H9 (cell line): Measurements from ENCODE around the gene HSFX2. TPM values are rescaled to one million over a fixed set of nuclear protein-coding genes. Genes with fewer than 3 reads are reported as not detected.
"Not testable (repeated sequence)": the region's sequence is repeated elsewhere in the genome, so short reads cannot be mapped to it uniquely, and the experiment has no call there.

Experiments used
- DNase-seq: peaks from one replicate; pipeline ENCODE4 v3.0.0-alpha.2; 2017
- H2AFZ ChIP-seq: one replicate; pipeline ENCODE4 v1.6.1; 2013; ENCODE audit warnings: mild to moderate bottlenecking, low read length, control low read depth, moderate library complexity
- H2AK5ac ChIP-seq: 2 replicates; pipeline ENCODE4 v1.6.1; 2013; ENCODE audit warnings: low read length, control low read depth, mixed read lengths; ENCODE audit not compliant: insufficient read length
- H2BK120ac ChIP-seq: one replicate; pipeline ENCODE4 v1.6.1; 2013; ENCODE audit warnings: low read depth, mild to moderate bottlenecking, low read length, control low read depth, inconsistent platforms; ENCODE audit not compliant: poor library complexity, severe bottlenecking
- H2BK12ac ChIP-seq: 2 replicates; pipeline ENCODE4 v1.6.1; 2013; ENCODE audit warnings: low read length, control low read depth, mixed read lengths, low read depth; ENCODE audit not compliant: insufficient read length
- H2BK15ac ChIP-seq: 2 replicates; pipeline ENCODE4 v1.6.1; 2013; ENCODE audit warnings: low read depth, low read length, control low read depth
- H2BK20ac ChIP-seq: one replicate; pipeline ENCODE4 v1.6.1; 2013; ENCODE audit warnings: low read depth, mild to moderate bottlenecking, low read length, control low read depth, inconsistent platforms; ENCODE audit not compliant: poor library complexity, severe bottlenecking
- H2BK5ac ChIP-seq: 2 replicates; pipeline ENCODE4 v1.6.1; 2013; ENCODE audit warnings: low read length, control low read depth, mixed read lengths; ENCODE audit not compliant: insufficient read length
- H3K14ac ChIP-seq: 2 replicates; pipeline ENCODE4 v1.6.1; 2013; ENCODE audit warnings: low read length, control low read depth; ENCODE audit not compliant: insufficient read depth
- H3K18ac ChIP-seq: 2 replicates; pipeline ENCODE4 v1.6.1; 2013; ENCODE audit warnings: low read depth, mild to moderate bottlenecking, mixed read lengths, low read length, control low read depth; ENCODE audit not compliant: insufficient read length
- H3K23ac ChIP-seq: 2 replicates; pipeline ENCODE4 v1.6.1; 2013; ENCODE audit warnings: low read length, control low read depth, mixed read lengths, low read depth; ENCODE audit not compliant: insufficient read length
- H3K23me2 ChIP-seq: 2 replicates; pipeline ENCODE4 v1.6.1; 2013; ENCODE audit warnings: low read depth, mild to moderate bottlenecking, mixed read lengths, low read length, control low read depth; ENCODE audit not compliant: insufficient read length, poor library complexity, severe bottlenecking
- H3K27ac ChIP-seq: 2 replicates; pipeline ENCODE4 v1.5.1; 2013; ENCODE audit warnings: low read length, control low read depth, mixed read lengths, low read depth; ENCODE audit not compliant: insufficient read length
- H3K27me3 ChIP-seq: 2 replicates; pipeline ENCODE4 v1.6.1; 2013; ENCODE audit warnings: low read length, control low read depth, inconsistent platforms; ENCODE audit not compliant: insufficient read depth
- H3K4ac ChIP-seq: 2 replicates; pipeline ENCODE4 v1.6.1; 2013; ENCODE audit warnings: low read depth, mild to moderate bottlenecking, control low read depth, inconsistent platforms, low read length, moderate library complexity
- H3K4me1 ChIP-seq: 2 replicates; pipeline ENCODE4 v1.6.1; 2013; ENCODE audit warnings: low read length, control low read depth, inconsistent platforms; ENCODE audit not compliant: insufficient read depth
- H3K4me2 ChIP-seq: 2 replicates; pipeline ENCODE4 v1.6.1; 2013; ENCODE audit warnings: low read length, control low read depth, mixed read lengths; ENCODE audit not compliant: insufficient read length, insufficient read depth
- H3K56ac ChIP-seq: 2 replicates; pipeline ENCODE4 v1.6.1; 2013; ENCODE audit warnings: low read depth, mild to moderate bottlenecking, mixed read lengths, low read length, control low read depth; ENCODE audit not compliant: insufficient read length
- H3K79me1 ChIP-seq: 2 replicates; pipeline ENCODE4 v1.6.1; 2013; ENCODE audit warnings: low read depth, mild to moderate bottlenecking, moderate library complexity, low read length, control low read depth, inconsistent platforms; ENCODE audit not compliant: insufficient read depth, poor library complexity, severe bottlenecking
- H3K79me2 ChIP-seq: 2 replicates; pipeline ENCODE4 v1.6.1; 2013; ENCODE audit warnings: low read length, control low read depth, inconsistent platforms; ENCODE audit not compliant: insufficient read depth
- H3K9ac ChIP-seq: 2 replicates; pipeline ENCODE4 v1.6.1; 2013; ENCODE audit warnings: low read length, control low read depth, mixed read lengths; ENCODE audit not compliant: insufficient read length; ENCODE audit errors: extremely low read depth
- H3K9me3 ChIP-seq: one replicate; pipeline ENCODE4 v1.6.1; 2013; ENCODE audit warnings: low read depth, low read length, inconsistent platforms; ENCODE audit not compliant: control insufficient read depth
- H3T11ph ChIP-seq: one replicate; pipeline ENCODE4 v1.6.1; 2013; ENCODE audit warnings: mild to moderate bottlenecking, low read length, control low read depth, inconsistent platforms
- H4K20me1 ChIP-seq: one replicate; pipeline ENCODE4 v1.6.1; 2013; ENCODE audit not compliant: control insufficient read depth, insufficient read length, insufficient read depth
- H4K5ac ChIP-seq: 2 replicates; pipeline ENCODE4 v1.6.1; 2013; ENCODE audit warnings: low read depth, mild to moderate bottlenecking, mixed read lengths, low read length, control low read depth; ENCODE audit not compliant: insufficient read length
- H4K8ac ChIP-seq: replicated peaks from 2 replicates; pipeline ENCODE4 v1.6.1; 2013; ENCODE audit warnings: low read length, control low read depth, mixed read lengths, low read depth; ENCODE audit not compliant: insufficient read length
- H4K91ac ChIP-seq: 2 replicates; pipeline ENCODE4 v1.6.1; 2013; ENCODE audit warnings: low read depth, mild to moderate bottlenecking, moderate library complexity, mixed read lengths, low read length, control low read depth; ENCODE audit not compliant: insufficient read length
- H3K27ac Mint-ChIP-seq, 3 experiments: 2 replicates in 2 of 3; 3 replicates in 1 of 3; pipeline ENCODE4 v1.8.0; 2020 to 2021; ENCODE audit warnings: mixed read lengths in 3 of 3, mild to moderate bottlenecking in 1 of 3, moderate library complexity in 1 of 3
- H3K27me3 Mint-ChIP-seq: 2 replicates; pipeline ENCODE4 v1.8.0; 2021; ENCODE audit warnings: low read depth, mild to moderate bottlenecking, moderate library complexity, mixed read lengths
- H3K36me3 Mint-ChIP-seq, 3 experiments: 2 replicates in 2 of 3; 3 replicates in 1 of 3; pipeline ENCODE4 v1.8.0; 2020 to 2021; ENCODE audit warnings: low read depth in 3 of 3, mixed read lengths in 3 of 3; ENCODE audit not compliant: insufficient read depth in 1 of 3
- H3K4me1 Mint-ChIP-seq, 2 experiments: 2 replicates each; pipeline ENCODE4 v1.8.0; 2020; ENCODE audit warnings: mixed read lengths in 2 of 2
- H3K4me3 Mint-ChIP-seq, 2 experiments: 2 replicates in 1 of 2; 3 replicates in 1 of 2; pipeline ENCODE4 v1.8.0; 2020 to 2021; ENCODE audit warnings: mild to moderate bottlenecking in 2 of 2, mixed read lengths in 2 of 2, moderate library complexity in 1 of 2
- H3K9me3 Mint-ChIP-seq, 2 experiments: 2 replicates in 1 of 2; 3 replicates in 1 of 2; pipeline ENCODE4 v1.8.0; 2020; ENCODE audit warnings: mild to moderate bottlenecking in 2 of 2, mixed read lengths in 2 of 2, moderate library complexity in 1 of 2
- WGBS: extraction: QIAGEN DNeasy Blood & Tissue Kit; methylation state at CpG from one replicate; pipeline ENCODE4 v1.1.7; 2013; ENCODE audit warnings: missing lambda C conversion rate, low lambda C conversion rate, mixed read lengths; ENCODE audit not compliant: insufficient read length; ENCODE audit errors: extremely low coverage; 5-methylcytosine and 5-hydroxymethylcytosine counted together
- total RNA-seq: library from RNA; stranded (reverse); gene quantifications from 2 replicates; pipeline ENCODE4 v1.2.1, GENCODE V29; 2021

The HSFX2 gene
- total RNA-seq, 1 experiment from 2014 or later: not detected

- not testable (repeated sequence) for H2AFZ ChIP-seq, H3K4me1 Mint-ChIP-seq, H3K18ac ChIP-seq, H3K9ac ChIP-seq, H3K14ac ChIP-seq, H3K4me2 ChIP-seq, H3K9me3 Mint-ChIP-seq, H3T11ph ChIP-seq, H3K79me2 ChIP-seq, H3K27me3 ChIP-seq, H2BK5ac ChIP-seq, H2BK15ac ChIP-seq, H3K4ac ChIP-seq, H4K20me1 ChIP-seq, H3K27ac Mint-ChIP-seq, H3K79me1 ChIP-seq, H2BK120ac ChIP-seq, H3K23ac ChIP-seq, H3K4me3 Mint-ChIP-seq, H2AK5ac ChIP-seq, H4K5ac ChIP-seq, H4K91ac ChIP-seq, H3K4me1 ChIP-seq, H3K56ac ChIP-seq, H3K23me2 ChIP-seq, H4K8ac ChIP-seq, DNase-seq, H2BK12ac ChIP-seq, H3K9me3 ChIP-seq, H3K27ac ChIP-seq, H2BK20ac ChIP-seq, H3K27me3 Mint-ChIP-seq, H3K36me3 Mint-ChIP-seq
- no CpG with 5 or more reads among the region's 7 CpGs for WGBS
Observed at GRCh38 chrX:149590993-149591392, 4.1 kb downstream of the HSFX2 start.

DNA sequence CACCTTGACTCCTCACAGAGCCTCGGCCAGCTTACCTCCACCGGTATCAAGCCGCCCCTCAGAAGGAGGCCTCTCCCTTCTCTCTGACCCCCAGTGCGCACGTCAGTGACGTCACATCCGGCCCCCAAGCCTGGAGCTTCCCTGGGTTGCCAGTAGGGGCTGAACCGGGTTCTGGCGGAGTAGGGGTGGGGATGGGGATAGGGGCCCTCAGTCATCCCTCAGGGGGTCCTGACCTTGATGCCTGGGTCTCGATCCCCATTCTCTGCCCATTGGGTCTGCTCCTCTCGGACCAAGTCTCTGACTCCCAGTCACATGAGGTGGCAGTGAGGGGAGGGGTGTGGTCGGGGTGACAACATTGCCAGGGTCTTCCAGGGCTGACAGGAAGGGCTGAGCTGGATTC is 7.8 kb downstream of the HSFX2 start, which contains the start of gene MAGEA9B:
MAGEA9B (minus strand) TSS at position 101 of the 400 bp plus-strand sequence. CDS start 4,280 bp downstream, outside the sequence.
- H3K79me2 ChIP-seq, H3K4me2 ChIP-seq, H2AFZ ChIP-seq, H3K23ac ChIP-seq, H2BK12ac ChIP-seq, H2BK15ac ChIP-seq, H3K14ac ChIP-seq, H3K27ac Mint-ChIP-seq, H3K9me3 ChIP-seq, H3K27me3 ChIP-seq, H3K4me1 Mint-ChIP-seq, H4K91ac ChIP-seq, H2BK120ac ChIP-seq, H3K36me3 Mint-ChIP-seq, H3K79me1 ChIP-seq, H4K8ac ChIP-seq, H3K4ac ChIP-seq, H2AK5ac ChIP-seq, H3K9ac ChIP-seq, H3K4me1 ChIP-seq, H3K18ac ChIP-seq, DNase-seq, H4K20me1 ChIP-seq, H2BK20ac ChIP-seq, H3K27ac ChIP-seq, H3K23me2 ChIP-seq, H2BK5ac ChIP-seq, H3T11ph ChIP-seq, H3K9me3 Mint-ChIP-seq, H3K56ac ChIP-seq, H4K5ac ChIP-seq, H3K4me3 Mint-ChIP-seq, H3K27me3 Mint-ChIP-seq: not testable (repeated sequence)
- WGBS: no CpG with 5 or more reads among the region's 12 CpGs
